GM12873 (cell line): Measurements from ENCODE around the gene IL1F10.

ENCODE experiments used
- CTCF ChIP-seq: IDR thresholded peaks from 2 replicates; pipeline ENCODE4 v1.5.1; 2012; ENCODE audit warnings: low read depth, mild to moderate bottlenecking, moderate library complexity, low read length, control low read depth; ENCODE audit not compliant: insufficient read depth; ENCODE audit errors: missing control alignments

Gene IL1F10

GRCh38 chr2:113034016-113034415, 33.8 kb upstream of the IL1F10 start:
- no peak for TF ChIP-seq CTCF

- TF ChIP-seq CTCF = no peak
These were observed 31.0 kb upstream of the IL1F10 start for GRCh38 chr2:113036763-113037162.

GRCh38 chr2:113038291-113038690, 29.5 kb upstream of the IL1F10 start:
- TF ChIP-seq CTCF = no peak

- TF ChIP-seq CTCF = no peak
These were observed 28.6 kb upstream of the IL1F10 start for GRCh38 chr2:113039158-113039557.

- no peak for TF ChIP-seq CTCF
These were observed 28.1 kb upstream of the IL1F10 start for GRCh38 chr2:113039719-113040118.

GRCh38 chr2:113041871-113042270, 25.9 kb upstream of the IL1F10 start:
- TF ChIP-seq CTCF = peak; percentile 56

- TF ChIP-seq CTCF = no peak
These were observed 21.3 kb upstream of the IL1F10 start for GRCh38 chr2:113046465-113046864.
